ENCODE results near the gene LAMC2. TPM values are rescaled to one million over a fixed set of nuclear protein-coding genes. Genes with fewer than 3 reads are reported as not detected.

The LAMC2 gene
- total RNA-seq, 1 donor from 2014 or later, result 14.8 TPM

GRCh38 chr1:183180218-183180617 lies 5.8 kb upstream of the LAMC2 start:
- H3K4me1 Mint-ChIP-seq (ENCODE audit: unreplicated experiment), result peaks cover 10% of the 10 kb centered on the region
- DNase-seq (ENCODE audit: extremely low spot score, unreplicated experiment), result no peak
- no peak overlapping the region for H3K4me3 Mint-ChIP-seq
- TF ChIP-seq CTCF (conservative IDR thresholded peaks at IDR 0.05), result no peak
- H3K9me3 Mint-ChIP-seq, result no peaks in the 10 kb centered on the region
- peak overlapping the region; percentile 61 for H3K27ac Mint-ChIP-seq
- H3K27me3 Mint-ChIP-seq, result no peaks in the 10 kb centered on the region
- no peaks in the 10 kb centered on the region for H3K36me3 Mint-ChIP-seq

GRCh38 chr1:183180634-183181056 lies 5.4 kb upstream of the LAMC2 start:
- no peaks in the 10 kb centered on the region for H3K9me3 Mint-ChIP-seq
- DNase-seq (ENCODE audit: extremely low spot score, unreplicated experiment), result no peak

GRCh38 chr1:183186841-183187240 lies 777 bp downstream of the LAMC2 start:
- H3K27me3 Mint-ChIP-seq, result peaks cover 15% of the 10 kb centered on the region
- H3K4me1 Mint-ChIP-seq (ENCODE audit: unreplicated experiment), result peaks cover 11% of the 10 kb centered on the region

More at GRCh38 chr1:183180634-183181056, 5.4 kb upstream of the LAMC2 start:
- H3K27ac Mint-ChIP-seq, result peak overlapping the region; percentile 61
- no peak overlapping the region for H3K4me3 Mint-ChIP-seq
- H3K27me3 Mint-ChIP-seq, result no peaks in the 10 kb centered on the region
- H3K36me3 Mint-ChIP-seq, result no peaks in the 10 kb centered on the region
- TF ChIP-seq CTCF (conservative IDR thresholded peaks at IDR 0.05), result no peak
- H3K4me1 Mint-ChIP-seq (ENCODE audit: unreplicated experiment), result peaks cover 10% of the 10 kb centered on the region

GRCh38 chr1:183188240-183188639 lies 2.2 kb downstream of the LAMC2 start:
- TF ChIP-seq CTCF (conservative IDR thresholded peaks at IDR 0.05), result no peak
- no peak for DNase-seq (ENCODE audit: extremely low spot score, unreplicated experiment)
- peaks cover 15% of the 10 kb centered on the region for H3K27me3 Mint-ChIP-seq
- H3K36me3 Mint-ChIP-seq, result no peaks in the 10 kb centered on the region
- no peak overlapping the region for H3K27ac Mint-ChIP-seq
- no peaks in the 10 kb centered on the region for H3K9me3 Mint-ChIP-seq
- H3K4me3 Mint-ChIP-seq, result no peak overlapping the region
- H3K4me1 Mint-ChIP-seq (ENCODE audit: unreplicated experiment), result peaks cover 11% of the 10 kb centered on the region

More at GRCh38 chr1:183186841-183187240, 777 bp downstream of the LAMC2 start:
- DNase-seq (ENCODE audit: extremely low spot score, unreplicated experiment), result no peak
- no peaks in the 10 kb centered on the region for H3K36me3 Mint-ChIP-seq
- no peaks in the 10 kb centered on the region for H3K9me3 Mint-ChIP-seq
- TF ChIP-seq CTCF (conservative IDR thresholded peaks at IDR 0.05), result no peak
- H3K27ac Mint-ChIP-seq, result peak overlapping the region; percentile 89
- H3K4me3 Mint-ChIP-seq, result peak overlapping the region; percentile 93

- no peak for TF ChIP-seq CTCF (conservative IDR thresholded peaks at IDR 0.05)
- Mint-ChIP-seq H3K4me1 (ENCODE audit: unreplicated experiment) (peaks cover 4% of the 10 kb centered on the region), H3K9me3 (no peaks in the 10 kb centered on the region), H3K27me3 (peaks cover 5% of the 10 kb centered on the region), H3K27ac (no peak overlapping the region), H3K4me3 (no peak overlapping the region), H3K36me3 (no peaks in the 10 kb centered on the region)
- no peak for DNase-seq (ENCODE audit: extremely low spot score, unreplicated experiment)
Measured at GRCh38 chr1:183191833-183192232, 5.8 kb downstream of the LAMC2 start.

Measured in type B pancreatic cell (in vitro differentiated cells).